A549 (cell line): Measurements from ENCODE around the gene PAGE1.

Source experiments
- BHLHE40 ChIP-seq: IDR thresholded peaks from 2 replicates; pipeline ENCODE4 v1.6.1; 2012; ENCODE audit warnings: low read depth, low read length, inconsistent platforms
- HOXA7 ChIP-seq: fragments of 250-450 bp; sonication (Bioruptor Pico); IDR thresholded peaks from 2 replicates; pipeline ENCODE4 v1.5.0; 2020; ENCODE audit warnings: mild to moderate bottlenecking, moderate library complexity
- POLR2A ChIP-seq: IDR thresholded peaks from 2 replicates; pipeline ENCODE4 v1.6.1; 2012; ENCODE audit warnings: mild to moderate bottlenecking, low read length
- RFX5 ChIP-seq: fragments of 450-650 bp; IDR thresholded peaks from 2 replicates; pipeline ENCODE4 v1.7.1; 2014; ENCODE audit warnings: antibody characterized with exemption, mild to moderate bottlenecking, moderate library complexity
- SMC3 ChIP-seq: fragments of >200 bp; sonication (Bioruptor Twin); formaldehyde crosslinking; IDR thresholded peaks from 3 replicates; pipeline ENCODE4 v1.6.1; 2018; ENCODE audit warnings: inconsistent platforms
- TF ChIP-seq, protein P1 (sequence below): fragments of >200 bp; sonication (Bioruptor Twin); formaldehyde crosslinking; IDR thresholded peaks from 3 replicates; pipeline ENCODE4 v1.5.1; 2016
- TF ChIP-seq, protein P2 (sequence below): fragments of 200-600 bp; sonication (generic); IDR thresholded peaks from 2 replicates; pipeline ENCODE4 v1.6.1; 2016; ENCODE audit warnings: antibody characterized with exemption, mild to moderate bottlenecking, moderate library complexity

GRCh38 chrX:49712577-49712976 is 16.8 kb upstream of the PAGE1 start:
- TF ChIP-seq, protein P1, sequence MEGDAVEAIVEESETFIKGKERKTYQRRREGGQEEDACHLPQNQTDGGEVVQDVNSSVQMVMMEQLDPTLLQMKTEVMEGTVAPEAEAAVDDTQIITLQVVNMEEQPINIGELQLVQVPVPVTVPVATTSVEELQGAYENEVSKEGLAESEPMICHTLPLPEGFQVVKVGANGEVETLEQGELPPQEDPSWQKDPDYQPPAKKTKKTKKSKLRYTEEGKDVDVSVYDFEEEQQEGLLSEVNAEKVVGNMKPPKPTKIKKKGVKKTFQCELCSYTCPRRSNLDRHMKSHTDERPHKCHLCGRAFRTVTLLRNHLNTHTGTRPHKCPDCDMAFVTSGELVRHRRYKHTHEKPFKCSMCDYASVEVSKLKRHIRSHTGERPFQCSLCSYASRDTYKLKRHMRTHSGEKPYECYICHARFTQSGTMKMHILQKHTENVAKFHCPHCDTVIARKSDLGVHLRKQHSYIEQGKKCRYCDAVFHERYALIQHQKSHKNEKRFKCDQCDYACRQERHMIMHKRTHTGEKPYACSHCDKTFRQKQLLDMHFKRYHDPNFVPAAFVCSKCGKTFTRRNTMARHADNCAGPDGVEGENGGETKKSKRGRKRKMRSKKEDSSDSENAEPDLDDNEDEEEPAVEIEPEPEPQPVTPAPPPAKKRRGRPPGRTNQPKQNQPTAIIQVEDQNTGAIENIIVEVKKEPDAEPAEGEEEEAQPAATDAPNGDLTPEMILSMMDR, result no peak
- no peak for TF ChIP-seq BHLHE40
- no peak for TF ChIP-seq POLR2A
- no peak for TF ChIP-seq RFX5
- TF ChIP-seq, protein P2, sequence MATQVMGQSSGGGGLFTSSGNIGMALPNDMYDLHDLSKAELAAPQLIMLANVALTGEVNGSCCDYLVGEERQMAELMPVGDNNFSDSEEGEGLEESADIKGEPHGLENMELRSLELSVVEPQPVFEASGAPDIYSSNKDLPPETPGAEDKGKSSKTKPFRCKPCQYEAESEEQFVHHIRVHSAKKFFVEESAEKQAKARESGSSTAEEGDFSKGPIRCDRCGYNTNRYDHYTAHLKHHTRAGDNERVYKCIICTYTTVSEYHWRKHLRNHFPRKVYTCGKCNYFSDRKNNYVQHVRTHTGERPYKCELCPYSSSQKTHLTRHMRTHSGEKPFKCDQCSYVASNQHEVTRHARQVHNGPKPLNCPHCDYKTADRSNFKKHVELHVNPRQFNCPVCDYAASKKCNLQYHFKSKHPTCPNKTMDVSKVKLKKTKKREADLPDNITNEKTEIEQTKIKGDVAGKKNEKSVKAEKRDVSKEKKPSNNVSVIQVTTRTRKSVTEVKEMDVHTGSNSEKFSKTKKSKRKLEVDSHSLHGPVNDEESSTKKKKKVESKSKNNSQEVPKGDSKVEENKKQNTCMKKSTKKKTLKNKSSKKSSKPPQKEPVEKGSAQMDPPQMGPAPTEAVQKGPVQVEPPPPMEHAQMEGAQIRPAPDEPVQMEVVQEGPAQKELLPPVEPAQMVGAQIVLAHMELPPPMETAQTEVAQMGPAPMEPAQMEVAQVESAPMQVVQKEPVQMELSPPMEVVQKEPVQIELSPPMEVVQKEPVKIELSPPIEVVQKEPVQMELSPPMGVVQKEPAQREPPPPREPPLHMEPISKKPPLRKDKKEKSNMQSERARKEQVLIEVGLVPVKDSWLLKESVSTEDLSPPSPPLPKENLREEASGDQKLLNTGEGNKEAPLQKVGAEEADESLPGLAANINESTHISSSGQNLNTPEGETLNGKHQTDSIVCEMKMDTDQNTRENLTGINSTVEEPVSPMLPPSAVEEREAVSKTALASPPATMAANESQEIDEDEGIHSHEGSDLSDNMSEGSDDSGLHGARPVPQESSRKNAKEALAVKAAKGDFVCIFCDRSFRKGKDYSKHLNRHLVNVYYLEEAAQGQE, result no peak
- no peak for TF ChIP-seq HOXA7 (CRISPR knock-in tag)
- no peak for TF ChIP-seq SMC3
